SK-N-SH (cell line): ENCODE measurements around the gene MYO15A. TPM values are rescaled to one million over a fixed set of nuclear protein-coding genes. Genes with fewer than 3 reads are reported as not detected.
A peak's percentile ranks its signal among the peaks of the same experiment; 100 is the strongest.

Source experiments
- CTCF ChIA-PET: fragments of 300-600, 350-600 bp; formaldehyde crosslinking; extraction: SDS; loops from one replicate; lab custom pipeline; 2021; lab: Yijun Ruan, JAX
- POLR2A ChIA-PET: fragments of 350-600 bp; sonication (Branson Sonifier 250); formaldehyde crosslinking; extraction: SDS; loops from one replicate; lab custom pipeline; 2020; ENCODE audit warnings: antibody characterized with exemption, inconsistent platforms; lab: Yijun Ruan, JAX
- DNase-seq: peaks from one replicate; pipeline ENCODE4 v3.0.0; 2012
- H2AFZ ChIP-seq: fragments of 200-600 bp; sonication (generic); 2 replicates; pipeline ENCODE4 v1.8.1; 2016; ENCODE audit warnings: antibody characterized with exemption, mild to moderate bottlenecking, low read depth
- H3F3A ChIP-seq: fragments of 200-600 bp; sonication (generic); replicated peaks from 2 replicates; pipeline ENCODE3; 2016; ENCODE audit warnings: antibody characterized with exemption, mild to moderate bottlenecking; ENCODE audit not compliant: insufficient read depth
- H3K27ac ChIP-seq, 2 experiments: fragments of 200-500 bp in 1 of 2; fragments of 200-600 bp in 1 of 2; sonication (Bioruptor generic) in 1 of 2; sonication (generic), shearing (Covaris generic) in 1 of 2; 2 replicates each; pipeline versions ENCODE4 v1.5.1 to v1.6.1; 2014 to 2016; ENCODE audit warnings: low read depth in 2 of 2, inconsistent platforms in 1 of 2, low read length in 1 of 2, mild to moderate bottlenecking in 1 of 2, mixed read lengths in 1 of 2
- H3K27me3 ChIP-seq: fragments of 200-600 bp; sonication (generic), shearing (Covaris generic); 2 replicates; pipeline ENCODE4 v1.6.1; 2016; ENCODE audit warnings: mixed run types; ENCODE audit not compliant: insufficient read depth
- H3K36me3 ChIP-seq, 2 experiments: fragments of 200-500 bp in 1 of 2; fragments of 200-600 bp in 1 of 2; sonication (Bioruptor generic) in 1 of 2; sonication (generic) in 1 of 2; replicated peaks in 1 of 2; 2 replicates each; pipeline versions ENCODE3 to v1.5.1; 2014 to 2016; ENCODE audit warnings: low read length in 1 of 2, mild to moderate bottlenecking in 1 of 2; ENCODE audit not compliant: insufficient read depth in 2 of 2, control insufficient read depth in 1 of 2
- H3K4me1 ChIP-seq, 2 experiments: fragments of 200-500 bp in 1 of 2; fragments of 200-600 bp in 1 of 2; sonication (Bioruptor generic) in 1 of 2; sonication (generic), shearing (Covaris generic) in 1 of 2; 2 replicates each; pipeline versions ENCODE4 v1.5.1 to v1.6.1; 2014 to 2016; ENCODE audit warnings: low read depth in 1 of 2, low read length in 1 of 2, mixed run types in 1 of 2; ENCODE audit not compliant: insufficient read depth in 2 of 2, control insufficient read depth in 1 of 2
- H3K4me2 ChIP-seq: fragments of 200-600 bp; sonication (generic), shearing (Covaris generic); 2 replicates; pipeline ENCODE4 v1.6.1; 2017; ENCODE audit warnings: mixed run types
- H3K4me3 ChIP-seq, 2 experiments: fragments of 200-500 bp in 1 of 2; fragments of 200-600 bp in 1 of 2; sonication (Bioruptor generic) in 1 of 2; sonication (generic), shearing (Covaris generic) in 1 of 2; 2 replicates each; pipeline versions ENCODE4 v1.5.1 to v1.8.1; 2014 to 2016; ENCODE audit warnings: low read depth in 2 of 2, inconsistent platforms in 1 of 2, low read length in 1 of 2, mild to moderate bottlenecking in 1 of 2, mixed read lengths in 1 of 2, moderate library complexity in 1 of 2
- H3K79me2 ChIP-seq: fragments of 200-600 bp; sonication (generic); 2 replicates; pipeline ENCODE4 v1.8.1; 2017; ENCODE audit warnings: mild to moderate bottlenecking; ENCODE audit not compliant: insufficient read depth
- H3K9ac ChIP-seq: fragments of 200-600 bp; sonication (generic); 2 replicates; pipeline ENCODE4 v1.6.1; 2017; ENCODE audit warnings: mixed run types
- H3K9me2 ChIP-seq: fragments of 200-600 bp; sonication (generic); 2 replicates; pipeline ENCODE4 v1.6.1; 2017; ENCODE audit warnings: mixed run types
- H3K9me3 ChIP-seq: fragments of 200-600 bp; sonication (generic); 2 replicates; pipeline ENCODE4 v1.6.1; 2017; ENCODE audit warnings: mixed run types, mild to moderate bottlenecking, moderate library complexity
- H4K20me1 ChIP-seq: fragments of 200-600 bp; sonication (generic); 2 replicates; pipeline ENCODE4 v1.6.1; 2017; ENCODE audit warnings: mild to moderate bottlenecking, mixed run types; ENCODE audit not compliant: insufficient read depth
- CHD2 ChIP-seq: fragments of 150-350 bp; IDR thresholded peaks from 2 replicates; pipeline ENCODE4 v1.6.1; 2018; ENCODE audit warnings: low read length; ENCODE audit not compliant: partially characterized antibody
- ELF1 ChIP-seq: IDR thresholded peaks from 2 replicates; pipeline ENCODE4 v1.4.0; 2012
- EP300 ChIP-seq, 2 experiments: IDR thresholded peaks; 2 replicates each; pipeline versions ENCODE4 v1.4.0 to v1.6.1; 2012; ENCODE audit warnings: borderline replicate concordance in 1 of 2, low read depth in 1 of 2, low read length in 1 of 2
- EZH2phosphoT487 ChIP-seq: fragments of 200-600 bp; sonication (generic); IDR thresholded peaks from 2 replicates; pipeline ENCODE4 v1.6.1; 2017; ENCODE audit warnings: low read depth, mixed run types, mild to moderate bottlenecking, antibody characterized with exemption, moderate library complexity, borderline replicate concordance
- FOXJ3 ChIP-seq: sonication (generic); formaldehyde crosslinking; IDR thresholded peaks from 2 replicates; pipeline ENCODE4 v1.5.1; 2020; ENCODE audit warnings: mild to moderate bottlenecking, missing genetic modification reagents
- JUND ChIP-seq: IDR thresholded peaks from 2 replicates; pipeline ENCODE4 v1.4.0; 2012
- MXI1 ChIP-seq: IDR thresholded peaks from 2 replicates; pipeline ENCODE4 v1.6.1; 2012; ENCODE audit warnings: mild to moderate bottlenecking, low read depth, low read length, improper control_type of control experiment
- NFIC ChIP-seq: IDR thresholded peaks from 2 replicates; pipeline ENCODE4 v1.4.0; 2012; ENCODE audit warnings: borderline replicate concordance
- NRF1 ChIP-seq: IDR thresholded peaks from 2 replicates; pipeline ENCODE4 v1.6.1; 2012; ENCODE audit warnings: low read depth, mild to moderate bottlenecking, low read length
- POLR2AphosphoS5 ChIP-seq: IDR thresholded peaks from 2 replicates; pipeline ENCODE4 v1.6.1; 2012; ENCODE audit warnings: low read depth, low read length
- RAD21 ChIP-seq: IDR thresholded peaks from 2 replicates; pipeline ENCODE4 v1.6.1; 2012; ENCODE audit warnings: mild to moderate bottlenecking, low read length
- RCOR1 ChIP-seq: fragments of 150-350 bp; IDR thresholded peaks from 2 replicates; pipeline ENCODE4 v1.6.1; 2017; ENCODE audit warnings: antibody characterized with exemption, low read length
- RFX5 ChIP-seq: IDR thresholded peaks from 2 replicates; pipeline ENCODE4 v1.6.1; 2012; ENCODE audit warnings: mild to moderate bottlenecking, improper control_type of control experiment, low read length
- RXRA ChIP-seq: IDR thresholded peaks from 2 replicates; pipeline ENCODE4 v1.4.0; 2012; ENCODE audit warnings: low read depth, mild to moderate bottlenecking, borderline replicate concordance
- TAF1 ChIP-seq: IDR thresholded peaks from 2 replicates; pipeline ENCODE4 v1.6.1; 2012; ENCODE audit warnings: low read depth, mild to moderate bottlenecking, low read length, moderate library complexity, borderline replicate concordance
- YY1 ChIP-seq: IDR thresholded peaks from 2 replicates; pipeline ENCODE4 v1.4.0; 2012; ENCODE audit warnings: low read depth, mild to moderate bottlenecking
- WGBS: methylation state at CpG from one replicate; pipeline ENCODE4 v1.1.6; 2017; ENCODE audit warnings: low lambda C conversion rate; 5-methylcytosine and 5-hydroxymethylcytosine counted together
- polyA plus RNA-seq, 3 experiments: library from polyadenylated mRNA; depleted of rRNA; stranded (reverse); fragments of >200 nt; gene quantifications; 2 replicates each; pipeline ENCODE4 v1.2.3, GENCODE V29; 2012
- TF ChIP-seq, protein P1 (sequence below): fragments of 200-600 bp; sonication (generic); IDR thresholded peaks from 2 replicates; pipeline ENCODE4 v1.6.1; 2017; ENCODE audit warnings: antibody characterized with exemption, mild to moderate bottlenecking, moderate library complexity
- TF ChIP-seq, protein P2 (sequence below): fragments of 150-350 bp; IDR thresholded peaks from 2 replicates; pipeline ENCODE4 v1.6.1; 2016; ENCODE audit warnings: mild to moderate bottlenecking, low read depth, low read length
- TF ChIP-seq, protein P3 (sequence below): IDR thresholded peaks from 2 replicates; pipeline ENCODE4 v1.4.0; 2012; ENCODE audit warnings: low read depth, borderline replicate concordance

The MYO15A gene
- polyA plus RNA-seq, 1 of the 3 experiments (the other 2 are of a cell fraction), result 0.43 TPM

DNA sequence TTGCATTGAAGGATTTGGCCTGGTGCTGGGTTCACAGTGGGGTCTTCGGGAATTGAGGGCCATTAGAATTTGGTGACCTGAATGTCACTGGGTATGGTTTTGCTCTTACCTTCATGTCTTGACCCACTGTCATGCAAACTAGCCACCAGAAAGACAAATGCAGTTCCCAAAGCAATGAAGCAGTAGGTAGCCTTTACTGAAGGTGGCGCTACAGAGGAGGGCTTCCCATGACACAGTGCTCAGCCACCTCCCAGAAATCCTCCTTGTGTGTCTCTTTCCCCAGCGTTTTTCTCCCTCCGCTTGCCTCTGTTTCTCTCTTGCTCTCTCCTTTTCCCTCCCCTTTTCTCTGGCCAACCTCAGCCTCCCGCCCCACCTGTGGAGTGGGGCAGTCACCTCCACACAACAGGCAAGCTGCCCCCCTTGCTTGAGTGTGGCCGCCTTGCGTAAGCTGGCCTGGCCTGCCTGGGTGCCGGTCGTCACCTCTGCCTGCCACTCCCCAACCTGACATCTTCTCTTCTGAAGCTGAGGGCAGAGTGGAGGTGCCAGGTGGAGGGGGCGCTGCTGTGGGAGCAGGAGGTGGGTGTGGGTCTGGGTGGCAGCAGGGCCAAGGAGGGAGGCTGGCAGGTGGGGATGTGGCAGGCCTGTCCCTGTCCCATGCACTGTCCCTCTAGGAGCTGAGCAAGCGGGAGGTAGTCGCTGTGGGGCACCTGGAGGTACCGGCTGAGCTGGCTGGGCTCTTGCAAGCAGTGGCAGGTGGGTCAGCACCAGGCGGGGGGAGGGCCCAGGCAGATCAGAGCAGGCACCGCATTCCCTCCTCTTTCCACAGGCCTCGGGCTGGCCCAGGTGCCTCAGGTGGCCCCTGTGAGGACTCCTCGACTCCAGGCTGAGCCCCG is 34.7 kb downstream of the MYO15A start:
- POLR2A ChIA-PET, result no interaction called here
- no peak overlapping the region for H3K4me3 ChIP-seq
- H3K9me3 ChIP-seq, result no peaks in the 10 kb centered on the region
- H3K4me1 ChIP-seq, result peaks cover 0 to 8% of the 10 kb centered on the region in 2 experiments; a peak in 1 of 4 replicates
- no peak for DNase-seq
- no peak overlapping the region for H2AFZ ChIP-seq
- H3K9ac ChIP-seq, result no peak overlapping the region
- H3K27ac ChIP-seq, result no peak overlapping the region
- H3K27me3 ChIP-seq, result no peaks in the 10 kb centered on the region
- H3K79me2 ChIP-seq, result no peaks in the 10 kb centered on the region
- WGBS, result 52% methylated on average over 9 of the region's 18 CpGs
- H3K4me2 ChIP-seq, result no peak overlapping the region
- no peaks in the 10 kb centered on the region for H3F3A ChIP-seq
- TF ChIP-seq, protein P1, sequence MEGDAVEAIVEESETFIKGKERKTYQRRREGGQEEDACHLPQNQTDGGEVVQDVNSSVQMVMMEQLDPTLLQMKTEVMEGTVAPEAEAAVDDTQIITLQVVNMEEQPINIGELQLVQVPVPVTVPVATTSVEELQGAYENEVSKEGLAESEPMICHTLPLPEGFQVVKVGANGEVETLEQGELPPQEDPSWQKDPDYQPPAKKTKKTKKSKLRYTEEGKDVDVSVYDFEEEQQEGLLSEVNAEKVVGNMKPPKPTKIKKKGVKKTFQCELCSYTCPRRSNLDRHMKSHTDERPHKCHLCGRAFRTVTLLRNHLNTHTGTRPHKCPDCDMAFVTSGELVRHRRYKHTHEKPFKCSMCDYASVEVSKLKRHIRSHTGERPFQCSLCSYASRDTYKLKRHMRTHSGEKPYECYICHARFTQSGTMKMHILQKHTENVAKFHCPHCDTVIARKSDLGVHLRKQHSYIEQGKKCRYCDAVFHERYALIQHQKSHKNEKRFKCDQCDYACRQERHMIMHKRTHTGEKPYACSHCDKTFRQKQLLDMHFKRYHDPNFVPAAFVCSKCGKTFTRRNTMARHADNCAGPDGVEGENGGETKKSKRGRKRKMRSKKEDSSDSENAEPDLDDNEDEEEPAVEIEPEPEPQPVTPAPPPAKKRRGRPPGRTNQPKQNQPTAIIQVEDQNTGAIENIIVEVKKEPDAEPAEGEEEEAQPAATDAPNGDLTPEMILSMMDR, result peak; percentile 44
- TF ChIP-seq NRF1 (no peak), YY1 (no peak), NFIC (no peak), EP300 (IDR thresholded peaks at IDR 0.05; ENCODE audit: borderline replicate concordance in 1 of 2, low read depth in 1 of 2, low read length in 1 of 2) (no peak), FOXJ3 (CRISPR knock-in tag) (no peak), RAD21 (0 out of 2 replicates have a peak, but pooled peaks have one; percentile 4), POLR2AphosphoS5 (no peak)
- TF ChIP-seq, protein P2, sequence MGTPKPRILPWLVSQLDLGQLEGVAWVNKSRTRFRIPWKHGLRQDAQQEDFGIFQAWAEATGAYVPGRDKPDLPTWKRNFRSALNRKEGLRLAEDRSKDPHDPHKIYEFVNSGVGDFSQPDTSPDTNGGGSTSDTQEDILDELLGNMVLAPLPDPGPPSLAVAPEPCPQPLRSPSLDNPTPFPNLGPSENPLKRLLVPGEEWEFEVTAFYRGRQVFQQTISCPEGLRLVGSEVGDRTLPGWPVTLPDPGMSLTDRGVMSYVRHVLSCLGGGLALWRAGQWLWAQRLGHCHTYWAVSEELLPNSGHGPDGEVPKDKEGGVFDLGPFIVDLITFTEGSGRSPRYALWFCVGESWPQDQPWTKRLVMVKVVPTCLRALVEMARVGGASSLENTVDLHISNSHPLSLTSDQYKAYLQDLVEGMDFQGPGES, result no peak
- TF ChIP-seq, all 33 proteins: peak for 2
- Histone ChIP-seq H3K36me3 (no peaks in the 10 kb centered on the region), H4K20me1 (no peaks in the 10 kb centered on the region), H3K9me2 (no peaks in the 10 kb centered on the region)
- CTCF ChIA-PET, result interaction anchor here (0.9 to 4.3 kb wide), 9 partner anchors 7 to 74 kb away, joined by 3 to 25 read pairs (median 6); partner anchors contain the start of gene ALKBH5

DNA sequence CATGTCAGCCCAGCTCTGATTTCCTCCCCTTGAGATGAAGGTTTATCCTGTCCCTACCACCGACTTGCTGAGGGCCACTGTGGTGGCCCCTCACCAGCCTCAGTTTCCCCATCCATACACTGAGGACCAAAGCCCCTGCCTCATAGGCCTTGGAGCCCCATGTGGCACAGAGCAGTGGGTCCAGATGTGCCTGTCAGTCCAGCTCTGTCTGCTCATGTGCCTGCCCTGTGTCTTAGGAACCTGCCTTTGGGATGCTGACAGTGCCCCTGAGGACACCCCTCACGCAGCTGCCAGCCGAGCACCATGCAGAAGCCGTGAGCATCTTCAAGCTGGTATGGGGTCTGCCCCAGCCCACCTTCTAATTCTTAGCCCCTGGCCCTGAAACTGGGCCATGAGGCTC is 35.7 kb downstream of the MYO15A start:
- Histone ChIP-seq H3K4me2 (no peak overlapping the region), H2AFZ (no peak overlapping the region), H4K20me1 (no peaks in the 10 kb centered on the region), H3K36me3 (no peaks in the 10 kb centered on the region), H3F3A (no peaks in the 10 kb centered on the region), H3K4me1 (peaks cover 0 to 8% of the 10 kb centered on the region in 2 experiments; a peak in 1 of 4 replicates), H3K9me2 (no peaks in the 10 kb centered on the region), H3K9me3 (no peaks in the 10 kb centered on the region), H3K4me3 (no peak overlapping the region), H3K27ac (no peak overlapping the region), H3K79me2 (no peaks in the 10 kb centered on the region), H3K27me3 (no peaks in the 10 kb centered on the region), H3K9ac (no peak overlapping the region)
- 63% methylated on average over 4 of the region's 4 CpGs for WGBS
- no peak for DNase-seq
- POLR2A ChIA-PET, result no interaction called here
- CTCF ChIA-PET, result interaction anchor here (0.9 to 1.8 kb wide), 6 partner anchors 9 to 73 kb away, joined by 4 to 6 read pairs (median 4); partner anchors contain the start of gene ALKBH5
- TF ChIP-seq RFX5 (no peak), CHD2 (no peak), POLR2AphosphoS5 (no peak), JUND (no peak), EZH2phosphoT487 (no peak), RCOR1 (no peak), RXRA (no peak), ELF1 (no peak), TAF1 (no peak), MXI1 (no peak), FOXJ3 (CRISPR knock-in tag) (no peak), RAD21 (no peak)
- TF ChIP-seq, protein P3, sequence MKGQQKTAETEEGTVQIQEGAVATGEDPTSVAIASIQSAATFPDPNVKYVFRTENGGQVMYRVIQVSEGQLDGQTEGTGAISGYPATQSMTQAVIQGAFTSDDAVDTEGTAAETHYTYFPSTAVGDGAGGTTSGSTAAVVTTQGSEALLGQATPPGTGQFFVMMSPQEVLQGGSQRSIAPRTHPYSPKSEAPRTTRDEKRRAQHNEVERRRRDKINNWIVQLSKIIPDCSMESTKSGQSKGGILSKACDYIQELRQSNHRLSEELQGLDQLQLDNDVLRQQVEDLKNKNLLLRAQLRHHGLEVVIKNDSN, result no peak
